AG04449 (cell line): ENCODE measurements around the gene DST.

ENCODE experiments used
- CTCF ChIA-PET: fragments of 350-600 bp; formaldehyde crosslinking; extraction: SDS; loops from one replicate; lab custom pipeline; 2021; ENCODE audit warnings: antibody characterized with exemption; lab: Yijun Ruan, JAX
- POLR2A ChIA-PET: fragments of 400-600, 350-600 bp; formaldehyde crosslinking; extraction: SDS; loops from one replicate; lab custom pipeline; 2020; ENCODE audit warnings: antibody characterized with exemption, inconsistent platforms; lab: Yijun Ruan, JAX
- DNase-seq: peaks from one replicate; pipeline ENCODE4 v3.0.0-alpha.2; 2010; ENCODE audit warnings: low read depth, low spot score
- H3K4me3 ChIP-seq: 2 replicates; pipeline ENCODE4 v1.5.1; 2011; ENCODE audit warnings: low read depth, mild to moderate bottlenecking, control low read depth, low read length
- CTCF ChIP-seq: IDR thresholded peaks from one replicate; pipeline ENCODE4 v1.5.1; 2011; ENCODE audit warnings: mild to moderate bottlenecking, moderate library complexity, low read length, control low read depth, inconsistent platforms; ENCODE audit not compliant: insufficient read depth; ENCODE audit errors: missing control alignments

DST gene

GRCh38 chr6:56521454-56521853 is 121.2 kb downstream of the DST start:
- no peak for TF ChIP-seq CTCF
- POLR2A ChIA-PET: interaction anchor here (0.7 kb wide), 1 partner anchor 111 kb away, joined by 3 read pairs; no protein-coding TSS in a partner anchor
- DNase-seq: no peak
- CTCF ChIA-PET: interaction anchor here (1.4 to 1.8 kb wide), 2 partner anchors 10 to 73 kb away, joined by 3 to 7 read pairs; no protein-coding TSS in a partner anchor
- H3K4me3 ChIP-seq: no peak overlapping the region

DNA sequence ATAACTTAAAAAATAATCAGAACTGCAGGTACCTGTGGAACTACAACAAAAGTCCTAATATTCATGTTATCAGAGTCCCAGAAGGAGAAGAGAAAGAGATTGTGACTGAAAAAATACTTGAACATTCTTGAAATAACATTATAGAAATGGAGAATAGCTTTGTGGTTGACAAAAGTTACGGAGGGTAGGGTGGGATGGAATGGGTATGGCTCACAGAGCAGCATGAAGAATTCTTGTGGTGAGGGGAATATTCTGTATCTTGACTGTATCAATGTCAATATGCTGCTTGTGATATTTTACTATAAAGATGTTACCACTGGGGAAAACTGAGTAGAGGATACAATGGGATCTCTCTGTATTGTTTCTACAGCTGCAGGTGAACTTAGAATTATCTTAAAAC is 122.5 kb downstream of the DST start:
- ChIA-PET POLR2A (no interaction called here), CTCF (interaction anchor here (1.3 to 2.0 kb wide), 2 partner anchors 50 to 206 kb away, joined by 3 to 5 read pairs; no protein-coding TSS in a partner anchor)
- no peak for DNase-seq
- H3K4me3 ChIP-seq: no peak overlapping the region
- TF ChIP-seq CTCF: no peak

DNA sequence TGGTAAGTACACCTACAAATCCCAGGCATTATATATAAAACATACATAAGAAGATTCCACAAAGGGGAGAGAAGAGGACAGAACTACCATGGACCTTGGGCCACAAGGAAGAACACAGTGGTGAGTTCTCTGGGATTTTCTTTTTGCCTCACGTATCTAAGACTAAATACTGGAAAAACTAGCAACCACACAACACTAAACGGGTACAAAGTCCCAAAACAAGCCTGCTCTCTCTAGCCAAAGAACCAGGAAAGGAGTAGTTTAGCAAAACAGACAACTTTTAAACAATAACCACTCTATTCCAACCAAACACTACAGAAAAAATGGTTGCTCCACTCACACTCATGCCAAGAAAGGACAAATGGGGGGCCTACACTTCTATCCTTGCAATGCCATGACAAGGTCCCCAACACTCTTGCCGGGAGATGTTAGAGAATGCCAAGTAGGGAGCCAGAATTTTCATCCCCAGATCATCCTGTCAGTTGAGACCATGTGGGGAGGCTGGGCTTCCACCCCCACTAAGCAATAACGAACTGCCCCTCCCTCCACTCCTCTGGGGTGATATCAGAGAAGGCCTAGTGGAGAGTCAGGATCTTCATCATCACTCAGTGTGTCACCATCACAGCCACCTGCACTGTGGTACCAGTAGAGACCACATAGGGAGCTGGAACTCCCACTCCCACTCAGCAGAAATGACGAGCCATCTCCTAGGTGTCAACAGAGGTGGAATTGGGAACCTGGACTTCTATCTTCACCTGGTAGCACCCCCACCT is 123.5 kb downstream of the DST start:
- POLR2A ChIA-PET: no interaction called here

DNA sequence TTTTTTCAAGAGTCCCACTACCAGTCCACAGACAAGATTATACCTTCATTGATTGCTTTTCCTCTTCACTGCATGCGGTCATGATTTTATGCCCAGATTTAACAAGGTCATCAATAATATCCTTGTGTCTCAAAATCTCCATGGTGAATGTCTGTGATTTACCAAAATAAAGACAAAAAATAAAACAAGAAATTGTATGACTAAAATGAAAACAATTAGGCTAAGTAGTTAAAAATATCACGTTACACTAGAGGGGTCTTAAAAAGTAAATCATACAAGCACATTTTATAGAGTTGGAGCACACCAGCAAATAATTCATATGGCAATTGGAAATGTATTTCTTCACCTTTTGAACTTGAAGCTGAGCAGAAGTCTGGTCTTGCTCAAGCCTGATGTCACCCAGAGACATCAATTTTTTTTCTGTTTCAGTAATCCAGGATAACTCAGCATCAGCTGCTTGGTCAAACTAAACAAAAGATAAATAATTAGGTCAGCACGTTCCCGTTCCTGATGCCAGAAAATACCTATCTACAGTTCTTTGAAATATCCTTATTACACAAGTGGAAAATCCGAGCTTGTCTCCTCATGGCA is 125.4 kb downstream of the DST start:
- CTCF ChIA-PET: interaction anchor here (0.6 to 1.5 kb wide), 3 partner anchors 13 to 159 kb away, joined by 3 to 4 read pairs (median 3); no protein-coding TSS in a partner anchor

More for the DNA sequence above, 123.5 kb downstream of the DST start:
- DNase-seq: no peak
- no peak for TF ChIP-seq CTCF
- no peak overlapping the region for H3K4me3 ChIP-seq
- CTCF ChIA-PET: interaction anchor here (1.3 to 2.0 kb wide), 3 partner anchors 22 to 205 kb away, joined by 3 to 5 read pairs (median 4); no protein-coding TSS in a partner anchor

GRCh38 chr6:56516003-56516402 is 126.7 kb downstream of the DST start:
- no peak for DNase-seq
- H3K4me3 ChIP-seq: no peak overlapping the region
- ChIA-PET CTCF (interaction anchor here (1.6 kb wide), 1 partner anchor 55 kb away, joined by 4 read pairs; no protein-coding TSS in a partner anchor), POLR2A (no interaction called here)
- no peak for TF ChIP-seq CTCF

More for the DNA sequence above, 125.4 kb downstream of the DST start:
- no peak overlapping the region for H3K4me3 ChIP-seq
- TF ChIP-seq CTCF: no peak
- POLR2A ChIA-PET: no interaction called here
- DNase-seq: no peak
